K562 (cell line): ENCODE data around the gene DNAAF3. TPM values are rescaled to one million over a fixed set of nuclear protein-coding genes. Genes with fewer than 3 reads are reported as not detected.
A peak's percentile ranks its signal among the peaks of the same experiment; 100 is the strongest.

Source experiments
- ARID1B ChIP-seq: fragments of 450-650 bp; IDR thresholded peaks from 2 replicates; pipeline ENCODE4 v1.6.1; 2016; ENCODE audit warnings: antibody characterized with exemption, mild to moderate bottlenecking, inconsistent platforms
- BACH1 ChIP-seq: fragments of 200-800 bp; sonication (Bioruptor generic); IDR thresholded peaks from 2 replicates; pipeline ENCODE4 v1.6.1; 2016; ENCODE audit warnings: missing genetic modification characterization, missing compliant biosample characterization
- C11orf30 ChIP-seq: fragments of 450-650 bp; IDR thresholded peaks from 2 replicates; pipeline ENCODE4 v1.6.1; 2016; ENCODE audit warnings: low read depth, mild to moderate bottlenecking
- FOXA1 ChIP-seq: fragments of 450-650 bp; IDR thresholded peaks from 2 replicates; pipeline ENCODE4 v1.6.1; 2016; ENCODE audit warnings: mild to moderate bottlenecking, borderline replicate concordance
- HDAC1 ChIP-seq, 2 experiments: fragments of 450-650 bp; IDR thresholded peaks; 2 replicates each; pipeline ENCODE4 v1.6.1; 2016 to 2017; ENCODE audit warnings: inconsistent platforms in 1 of 2, mild to moderate bottlenecking in 1 of 2, moderate library complexity in 1 of 2
- MCM5 ChIP-seq: fragments of 450-650 bp; IDR thresholded peaks from 2 replicates; pipeline ENCODE4 v1.6.1; 2016; ENCODE audit warnings: low read depth
- NBN ChIP-seq: fragments of 450-650 bp; IDR thresholded peaks from 2 replicates; pipeline ENCODE4 v1.6.1; 2016; ENCODE audit warnings: low read depth, mild to moderate bottlenecking
- NONO ChIP-seq, 2 experiments: fragments of 200-400 bp in 1 of 2; fragments of 450-650 bp in 1 of 2; formaldehyde crosslinking in 1 of 2; IDR thresholded peaks; 2 replicates each; pipeline ENCODE4 v1.6.1; 2017; ENCODE audit warnings: low read depth in 2 of 2, mild to moderate bottlenecking in 2 of 2, moderate library complexity in 2 of 2, low read length in 1 of 2
- PURB ChIP-seq: sonication (generic); formaldehyde crosslinking; IDR thresholded peaks from 2 replicates; pipeline ENCODE4 v1.9.0; 2021; ENCODE audit warnings: low read depth, mild to moderate bottlenecking, missing genetic modification reagents
- ZNF140 ChIP-seq: fragments of 250-450 bp; sonication (Bioruptor Pico); IDR thresholded peaks from 2 replicates; pipeline ENCODE4 v1.8.0; 2021; ENCODE audit warnings: moderate library complexity, mild to moderate bottlenecking, inconsistent platforms
- ZNF263 ChIP-seq: sonication (generic); formaldehyde crosslinking; IDR thresholded peaks from 2 replicates; pipeline ENCODE4 v1.8.0; 2022; ENCODE audit warnings: mild to moderate bottlenecking, missing genetic modification reagents, borderline replicate concordance
- polyA plus RNA-seq, 8 experiments: library from polyadenylated mRNA; depleted of rRNA in 4 of 8; stranded (reverse) in 5 of 8; unstranded in 3 of 8; fragments of >200 nt; fragmentation: Nextera tagmentation in 2 of 8; fragmentation: Illumina TruSeq in 1 of 8; extraction: Ambion mirVana in 2 of 8; extraction: Trizol in 1 of 8; gene quantifications; 2 replicates each; pipeline versions ENCODE4 v1.2.1 to v1.2.3, GENCODE V29; 2011 to 2014; ENCODE audit warnings: inconsistent platforms in 1 of 8, missing spikeins in 1 of 8
- total RNA-seq, 7 experiments: library from RNA; depleted of rRNA in 6 of 7; stranded (reverse); fragments of >200 nt in 6 of 7; fragmentation: Illumina TruSeq in 2 of 7; extraction: Trizol in 2 of 7; gene quantifications; 2 replicates each; pipeline versions ENCODE4 v1.2.1 to v1.2.3, GENCODE V29; 2011 to 2021; ENCODE audit warnings: low replicate concordance in 1 of 7
- TF ChIP-seq, protein P1 (sequence below): fragments of 250-450 bp; sonication (Bioruptor Pico); IDR thresholded peaks from 2 replicates; pipeline ENCODE4 v1.5.1; 2021; ENCODE audit warnings: mild to moderate bottlenecking
- TF ChIP-seq, protein P2 (sequence below): sonication (generic); formaldehyde crosslinking; IDR thresholded peaks from 2 replicates; pipeline ENCODE4 v1.8.0; 2022; ENCODE audit warnings: mild to moderate bottlenecking, missing genetic modification reagents
- TF ChIP-seq, protein P3 (sequence below): fragments of 450-650 bp; IDR thresholded peaks from 2 replicates; pipeline ENCODE4 v1.7.0; 2016; ENCODE audit warnings: borderline replicate concordance
- TF ChIP-seq, protein P4 (sequence below): fragments of 450-650 bp; IDR thresholded peaks from 2 replicates; pipeline ENCODE4 v1.6.1; 2016; ENCODE audit warnings: borderline replicate concordance
- TF ChIP-seq, protein P5 (sequence below): IDR thresholded peaks from 2 replicates; pipeline ENCODE4 v1.6.1; 2014; ENCODE audit warnings: antibody characterized with exemption
- TF ChIP-seq, protein P6 (sequence below): IDR thresholded peaks from 2 replicates; pipeline ENCODE4 v1.6.1; 2016; ENCODE audit warnings: missing genetic modification characterization, missing compliant biosample characterization
- TF ChIP-seq, protein P7 (sequence below): fragments of 250-450 bp; sonication (Bioruptor Pico); IDR thresholded peaks from 2 replicates; pipeline ENCODE4 v1.8.0; 2022; ENCODE audit warnings: moderate library complexity, mild to moderate bottlenecking, inconsistent platforms

Gene DNAAF3
- total and polyA plus RNA-seq, 9 of the 15 experiments (the other 6 are each of a cell fraction or from before 2014, with no cell fraction given): 21.6 to 61.5 (median 43.0) TPM

DNA sequence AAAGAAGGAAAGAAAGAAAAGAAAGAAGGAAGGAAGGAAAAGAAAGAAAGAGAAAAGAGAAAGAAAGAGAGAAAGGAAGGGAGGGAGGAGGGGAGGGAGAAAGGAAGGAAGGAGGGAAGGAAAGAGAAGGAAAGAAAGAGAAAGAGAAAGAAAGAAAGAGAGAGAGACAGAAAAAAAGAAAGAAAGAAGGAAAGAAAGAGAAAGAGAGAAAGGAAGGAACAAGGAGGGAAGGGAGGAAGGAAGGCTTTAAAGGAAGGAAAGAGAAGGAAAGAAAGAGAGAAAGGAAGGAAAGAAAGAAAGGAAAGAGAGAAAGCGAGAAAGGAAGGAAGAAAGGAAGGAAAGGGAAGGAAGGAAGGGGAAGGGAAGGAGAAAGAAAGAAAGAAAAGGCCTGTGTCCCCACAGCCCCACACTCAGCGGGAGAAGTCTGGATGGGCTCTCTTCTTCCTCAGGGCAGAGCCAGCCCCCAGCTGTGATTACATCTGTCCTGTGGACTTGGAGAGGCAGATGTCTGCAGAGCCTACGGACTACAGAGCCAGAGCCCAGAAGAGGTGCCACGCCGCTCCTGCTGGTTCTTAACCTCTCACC is 33.3 kb upstream of the DNAAF3 start (continued):
- TF ChIP-seq NONO (IDR thresholded peaks at IDR 0.05; ENCODE audit: low read depth in 2 of 2, low read length in 1 of 2) (no peak), ZNF140 (CRISPR knock-in tag) (no peak), MCM5 (no peak), BACH1 (tag) (no peak), ARID1B (peak; percentile 14; the same call in 1 of the 2 replicates), C11orf30 (no peak), ZNF263 (CRISPR knock-in tag) (no peak), NBN (no peak), FOXA1 (no peak), PURB (CRISPR knock-in tag) (no peak), HDAC1 (IDR thresholded peaks at IDR 0.05) (0 out of 4 replicates have a peak, but pooled peaks of 1 of the 2 experiments have one; percentile 16)
- TF ChIP-seq, protein P1, sequence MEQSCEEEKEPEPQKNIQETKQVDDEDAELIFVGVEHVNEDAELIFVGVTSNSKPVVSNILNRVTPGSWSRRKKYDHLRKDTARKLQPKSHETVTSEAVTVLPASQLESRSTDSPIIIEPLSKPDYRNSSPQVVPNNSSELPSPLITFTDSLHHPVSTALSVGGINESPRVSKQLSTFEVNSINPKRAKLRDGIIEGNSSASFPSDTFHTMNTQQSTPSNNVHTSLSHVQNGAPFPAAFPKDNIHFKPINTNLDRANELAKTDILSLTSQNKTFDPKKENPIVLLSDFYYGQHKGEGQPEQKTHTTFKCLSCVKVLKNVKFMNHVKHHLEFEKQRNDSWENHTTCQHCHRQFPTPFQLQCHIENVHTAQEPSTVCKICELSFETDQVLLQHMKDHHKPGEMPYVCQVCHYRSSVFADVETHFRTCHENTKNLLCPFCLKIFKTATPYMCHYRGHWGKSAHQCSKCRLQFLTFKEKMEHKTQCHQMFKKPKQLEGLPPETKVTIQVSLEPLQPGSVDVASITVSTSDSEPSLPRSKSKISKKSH (CRISPR knock-in tag): no peak
- TF ChIP-seq, protein P2, sequence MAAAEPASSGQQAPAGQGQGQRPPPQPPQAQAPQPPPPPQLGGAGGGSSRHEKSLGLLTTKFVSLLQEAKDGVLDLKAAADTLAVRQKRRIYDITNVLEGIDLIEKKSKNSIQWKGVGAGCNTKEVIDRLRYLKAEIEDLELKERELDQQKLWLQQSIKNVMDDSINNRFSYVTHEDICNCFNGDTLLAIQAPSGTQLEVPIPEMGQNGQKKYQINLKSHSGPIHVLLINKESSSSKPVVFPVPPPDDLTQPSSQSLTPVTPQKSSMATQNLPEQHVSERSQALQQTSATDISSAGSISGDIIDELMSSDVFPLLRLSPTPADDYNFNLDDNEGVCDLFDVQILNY (CRISPR knock-in tag): no peak
- TF ChIP-seq, protein P3, sequence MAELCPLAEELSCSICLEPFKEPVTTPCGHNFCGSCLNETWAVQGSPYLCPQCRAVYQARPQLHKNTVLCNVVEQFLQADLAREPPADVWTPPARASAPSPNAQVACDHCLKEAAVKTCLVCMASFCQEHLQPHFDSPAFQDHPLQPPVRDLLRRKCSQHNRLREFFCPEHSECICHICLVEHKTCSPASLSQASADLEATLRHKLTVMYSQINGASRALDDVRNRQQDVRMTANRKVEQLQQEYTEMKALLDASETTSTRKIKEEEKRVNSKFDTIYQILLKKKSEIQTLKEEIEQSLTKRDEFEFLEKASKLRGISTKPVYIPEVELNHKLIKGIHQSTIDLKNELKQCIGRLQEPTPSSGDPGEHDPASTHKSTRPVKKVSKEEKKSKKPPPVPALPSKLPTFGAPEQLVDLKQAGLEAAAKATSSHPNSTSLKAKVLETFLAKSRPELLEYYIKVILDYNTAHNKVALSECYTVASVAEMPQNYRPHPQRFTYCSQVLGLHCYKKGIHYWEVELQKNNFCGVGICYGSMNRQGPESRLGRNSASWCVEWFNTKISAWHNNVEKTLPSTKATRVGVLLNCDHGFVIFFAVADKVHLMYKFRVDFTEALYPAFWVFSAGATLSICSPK: no peak
- TF ChIP-seq, protein P4, sequence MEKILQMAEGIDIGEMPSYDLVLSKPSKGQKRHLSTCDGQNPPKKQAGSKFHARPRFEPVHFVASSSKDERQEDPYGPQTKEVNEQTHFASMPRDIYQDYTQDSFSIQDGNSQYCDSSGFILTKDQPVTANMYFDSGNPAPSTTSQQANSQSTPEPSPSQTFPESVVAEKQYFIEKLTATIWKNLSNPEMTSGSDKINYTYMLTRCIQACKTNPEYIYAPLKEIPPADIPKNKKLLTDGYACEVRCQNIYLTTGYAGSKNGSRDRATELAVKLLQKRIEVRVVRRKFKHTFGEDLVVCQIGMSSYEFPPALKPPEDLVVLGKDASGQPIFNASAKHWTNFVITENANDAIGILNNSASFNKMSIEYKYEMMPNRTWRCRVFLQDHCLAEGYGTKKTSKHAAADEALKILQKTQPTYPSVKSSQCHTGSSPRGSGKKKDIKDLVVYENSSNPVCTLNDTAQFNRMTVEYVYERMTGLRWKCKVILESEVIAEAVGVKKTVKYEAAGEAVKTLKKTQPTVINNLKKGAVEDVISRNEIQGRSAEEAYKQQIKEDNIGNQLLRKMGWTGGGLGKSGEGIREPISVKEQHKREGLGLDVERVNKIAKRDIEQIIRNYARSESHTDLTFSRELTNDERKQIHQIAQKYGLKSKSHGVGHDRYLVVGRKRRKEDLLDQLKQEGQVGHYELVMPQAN: 0 out of 2 replicates have a peak, but pooled peaks have one; percentile 17
- TF ChIP-seq, protein P5, sequence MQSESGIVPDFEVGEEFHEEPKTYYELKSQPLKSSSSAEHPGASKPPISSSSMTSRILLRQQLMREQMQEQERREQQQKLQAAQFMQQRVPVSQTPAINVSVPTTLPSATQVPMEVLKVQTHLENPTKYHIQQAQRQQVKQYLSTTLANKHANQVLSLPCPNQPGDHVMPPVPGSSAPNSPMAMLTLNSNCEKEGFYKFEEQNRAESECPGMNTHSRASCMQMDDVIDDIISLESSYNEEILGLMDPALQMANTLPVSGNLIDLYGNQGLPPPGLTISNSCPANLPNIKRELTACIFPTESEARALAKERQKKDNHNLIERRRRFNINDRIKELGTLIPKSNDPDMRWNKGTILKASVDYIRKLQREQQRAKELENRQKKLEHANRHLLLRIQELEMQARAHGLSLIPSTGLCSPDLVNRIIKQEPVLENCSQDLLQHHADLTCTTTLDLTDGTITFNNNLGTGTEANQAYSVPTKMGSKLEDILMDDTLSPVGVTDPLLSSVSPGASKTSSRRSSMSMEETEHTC: no peak
- TF ChIP-seq, protein P6, sequence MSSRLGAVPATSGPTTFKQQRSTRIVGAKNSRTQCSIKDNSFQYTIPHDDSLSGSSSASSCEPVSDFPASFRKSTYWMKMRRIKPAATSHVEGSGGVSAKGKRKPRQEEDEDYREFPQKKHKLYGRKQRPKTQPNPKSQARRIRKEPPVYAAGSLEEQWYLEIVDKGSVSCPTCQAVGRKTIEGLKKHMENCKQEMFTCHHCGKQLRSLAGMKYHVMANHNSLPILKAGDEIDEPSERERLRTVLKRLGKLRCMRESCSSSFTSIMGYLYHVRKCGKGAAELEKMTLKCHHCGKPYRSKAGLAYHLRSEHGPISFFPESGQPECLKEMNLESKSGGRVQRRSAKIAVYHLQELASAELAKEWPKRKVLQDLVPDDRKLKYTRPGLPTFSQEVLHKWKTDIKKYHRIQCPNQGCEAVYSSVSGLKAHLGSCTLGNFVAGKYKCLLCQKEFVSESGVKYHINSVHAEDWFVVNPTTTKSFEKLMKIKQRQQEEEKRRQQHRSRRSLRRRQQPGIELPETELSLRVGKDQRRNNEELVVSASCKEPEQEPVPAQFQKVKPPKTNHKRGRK (tag): peak; percentile 90
- TF ChIP-seq, protein P7, sequence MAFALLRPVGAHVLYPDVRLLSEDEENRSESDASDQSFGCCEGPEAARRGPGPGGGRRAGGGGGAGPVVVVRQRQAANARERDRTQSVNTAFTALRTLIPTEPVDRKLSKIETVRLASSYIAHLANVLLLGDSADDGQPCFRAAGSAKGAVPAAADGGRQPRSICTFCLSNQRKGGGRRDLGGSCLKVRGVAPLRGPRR: no peak
